ENCODE data around the gene GMPS.
"Not testable (repeated sequence)": the region's sequence is repeated elsewhere in the genome, so short reads cannot be mapped to it uniquely, and the experiment has no call there.

GRCh38 chr3:155828490-155829098 lies 41.9 kb upstream of the GMPS start:
- TF ChIP-seq SUZ12 (IDR thresholded peaks at IDR 0.05; ENCODE audit: extremely low read depth, insufficient read depth, insufficient read length); ZNF274 (IDR thresholded peaks at IDR 0.05; ENCODE audit: low read depth, low read length): not testable (repeated sequence)

Measured in NT2/D1 (cell line).